AG04450 (cell line): Measurements from ENCODE around the gene BCKDHB. TPM values are rescaled to one million over a fixed set of nuclear protein-coding genes. Genes with fewer than 3 reads are reported as not detected.
A peak's percentile ranks its signal among the peaks of the same experiment; 100 is the strongest.

Source experiments
- CTCF ChIA-PET: fragments of 300-600, 350-600 bp; formaldehyde crosslinking; extraction: SDS; loops from one replicate; lab custom pipeline; 2022; ENCODE audit warnings: antibody characterized with exemption, inconsistent platforms; lab: Charles Lee
- POLR2A ChIA-PET: fragments of 350-600 bp; formaldehyde crosslinking; extraction: SDS; loops from one replicate; lab custom pipeline; 2021; ENCODE audit warnings: antibody characterized with exemption, inconsistent platforms; lab: Yijun Ruan, JAX
- DNase-seq: peaks from one replicate; pipeline ENCODE4 v3.0.0-alpha.2; 2011; ENCODE audit warnings: low read depth, low spot score
- H3K27ac ChIP-seq: one replicate; pipeline ENCODE4 v1.5.1; 2012; ENCODE audit warnings: low read depth, low read length, control low read depth
- H3K27me3 ChIP-seq: one replicate; pipeline ENCODE4 v1.6.0; 2012; ENCODE audit warnings: low read length; ENCODE audit not compliant: control insufficient read depth, insufficient read depth
- H3K4me3 ChIP-seq: 2 replicates; pipeline ENCODE4 v1.5.1; 2011; ENCODE audit warnings: mild to moderate bottlenecking, low read depth, low read length, control low read depth
- H3K9me3 ChIP-seq: 2 replicates; pipeline ENCODE4 v1.5.1; 2012; ENCODE audit warnings: low read length; ENCODE audit not compliant: control insufficient read depth, insufficient read depth
- CTCF ChIP-seq: IDR thresholded peaks from 2 replicates; pipeline ENCODE4 v1.5.1; 2011; ENCODE audit warnings: low read depth, low read length, control low read depth, inconsistent platforms
- polyA plus RNA-seq: library from polyadenylated mRNA; depleted of rRNA; stranded (reverse); fragments of >200 nt; gene quantifications from 2 replicates; pipeline ENCODE4 v1.2.3, GENCODE V29; 2011

Gene BCKDHB
- polyA plus RNA-seq, 1 experiment = 21.3 TPM

DNA sequence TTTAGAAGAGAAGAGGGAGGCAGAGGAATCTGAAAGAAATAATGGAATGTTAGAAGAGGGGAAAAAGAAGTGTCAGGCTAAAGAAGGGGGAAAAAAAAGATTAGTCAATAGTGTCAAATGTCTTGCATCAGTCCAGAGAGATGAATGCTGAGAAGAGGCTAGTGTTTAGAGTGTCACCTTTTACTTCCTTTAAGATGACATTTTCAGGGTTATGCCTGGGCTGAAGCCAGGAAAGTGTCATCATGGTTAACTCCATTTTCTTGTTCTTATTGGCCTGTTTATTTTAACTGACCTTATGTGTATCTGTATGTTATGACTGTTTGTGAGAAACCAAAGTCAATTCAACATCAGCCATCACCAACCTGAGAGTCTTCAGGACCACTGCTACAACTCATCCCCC, 15.0 kb upstream of the BCKDHB start:
- no peak for DNase-seq
- no peaks in the 10 kb centered on the region for H3K9me3 ChIP-seq
- POLR2A ChIA-PET = no interaction called here
- H3K4me3 ChIP-seq = no peak overlapping the region
- H3K27me3 ChIP-seq = no peaks in the 10 kb centered on the region
- H3K27ac ChIP-seq = no peak overlapping the region
- TF ChIP-seq CTCF = no peak
- CTCF ChIA-PET = interaction anchor here (0.7 to 6.3 kb wide), 3 partner anchors 142 to 982 kb away, joined by 3 to 78 read pairs (median 17); no protein-coding TSS in a partner anchor

- peak; percentile 56 for TF ChIP-seq CTCF
- ChIA-PET POLR2A (no interaction called here), CTCF (interaction anchor here (0.8 to 6.3 kb wide), 8 partner anchors 9 to 316 kb away, joined by 3 to 78 read pairs (median 4); no protein-coding TSS in a partner anchor)
- Histone ChIP-seq H3K4me3 (no peak overlapping the region), H3K27ac (no peak overlapping the region), H3K27me3 (no peaks in the 10 kb centered on the region), H3K9me3 (no peaks in the 10 kb centered on the region)
- DNase-seq = no peak
Measured at GRCh38 chr6:80094017-80094416, 12.5 kb upstream of the BCKDHB start.

DNA sequence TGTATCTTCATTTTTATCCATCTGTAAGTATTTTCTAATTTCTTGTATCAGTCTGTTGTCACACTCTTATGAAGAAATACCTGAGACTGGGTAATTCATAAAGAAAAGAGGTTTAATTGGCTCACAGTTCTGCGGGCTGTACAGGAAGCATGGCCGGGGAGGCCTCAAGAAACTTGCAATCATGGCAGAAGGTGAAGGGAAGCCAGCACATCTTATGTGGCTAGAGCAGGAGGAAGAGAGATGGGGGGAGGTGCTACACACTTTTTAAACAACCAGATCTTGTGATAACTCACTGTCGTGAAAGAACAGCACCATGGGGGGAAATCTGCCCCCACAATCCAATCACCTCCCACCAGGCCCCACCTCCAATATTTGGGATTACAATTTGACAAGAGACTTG, 10.9 kb upstream of the BCKDHB start:
- CTCF ChIA-PET = interaction anchor here (0.7 to 6.3 kb wide), 3 partner anchors 54 to 149 kb away, joined by 4 to 78 read pairs (median 5); partner anchors contain the start of gene ELOVL4
- H3K9me3 ChIP-seq = no peaks in the 10 kb centered on the region
- POLR2A ChIA-PET = no interaction called here
- DNase-seq = no peak
- no peak overlapping the region for H3K4me3 ChIP-seq
- H3K27me3 ChIP-seq = no peaks in the 10 kb centered on the region
- H3K27ac ChIP-seq = no peak overlapping the region
- no peak for TF ChIP-seq CTCF

GRCh38 chr6:80098392-80098791, 8.1 kb upstream of the BCKDHB start:
- ChIA-PET CTCF (interaction anchor here (1.0 to 2.5 kb wide), 2 partner anchors 149 to 229 kb away, joined by 3 to 10 read pairs; no protein-coding TSS in a partner anchor), POLR2A (no interaction called here)
- H3K9me3 ChIP-seq = no peaks in the 10 kb centered on the region
- no peaks in the 10 kb centered on the region for H3K27me3 ChIP-seq
- no peak for TF ChIP-seq CTCF
- no peak overlapping the region for H3K4me3 ChIP-seq
- no peak overlapping the region for H3K27ac ChIP-seq
- no peak for DNase-seq

DNA sequence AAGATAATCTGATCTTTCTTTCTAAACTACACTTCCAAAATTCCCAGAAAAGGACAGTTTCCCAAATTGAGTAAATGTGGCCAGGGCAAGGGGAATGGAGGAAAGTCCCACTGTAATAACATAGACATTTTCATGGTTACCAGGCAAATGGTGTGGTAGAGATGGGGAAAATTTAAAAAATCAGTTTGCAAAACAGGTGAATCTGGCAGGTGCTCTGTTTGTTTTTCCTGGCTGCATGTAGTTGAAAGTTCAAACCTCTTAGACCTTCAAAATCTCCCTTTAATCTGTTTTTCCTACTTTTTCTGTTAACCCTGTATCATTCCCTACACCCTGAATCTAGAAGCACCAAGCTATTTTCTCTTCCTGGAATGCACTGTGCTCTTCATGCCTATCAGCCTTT, 2.0 kb upstream of the BCKDHB start:
- no peak overlapping the region for H3K27ac ChIP-seq
- no peaks in the 10 kb centered on the region for H3K27me3 ChIP-seq
- no peaks in the 10 kb centered on the region for H3K9me3 ChIP-seq
- H3K4me3 ChIP-seq = no peak overlapping the region
- POLR2A ChIA-PET = no interaction called here
- DNase-seq = no peak
- CTCF ChIA-PET = interaction anchor here (1.0 kb wide), 1 partner anchor 158 kb away, joined by 3 read pairs; no protein-coding TSS in a partner anchor
- no peak for TF ChIP-seq CTCF
